Neural cell (in vitro differentiated cells): ENCODE data around the gene SSTR5. TPM values are rescaled to one million over a fixed set of nuclear protein-coding genes. Genes with fewer than 3 reads are reported as not detected.

Experiments
- H2AFZ ChIP-seq: fragments of 200-600, 300-800 bp; sonication (generic), shearing (Covaris generic); 2 replicates; pipeline ENCODE4 v1.6.0; 2014; ENCODE audit warnings: low read depth, mild to moderate bottlenecking, antibody characterized with exemption, low read length, moderate library complexity
- H3F3A ChIP-seq: fragments of 200-600 bp; shearing (Covaris generic); 2 replicates; pipeline ENCODE4 v1.6.1; 2016; ENCODE audit warnings: mild to moderate bottlenecking, moderate library complexity, mixed read lengths, antibody characterized with exemption, low read length; ENCODE audit not compliant: insufficient read depth, poor library complexity, severe bottlenecking
- H3K27ac ChIP-seq: fragments of 200-600, 300-800 bp; sonication (generic), shearing (Covaris generic); 2 replicates; pipeline ENCODE4 v1.5.1; 2014; ENCODE audit warnings: mild to moderate bottlenecking, low read length, moderate library complexity
- H3K27me3 ChIP-seq: fragments of 300-800, 200-600 bp; sonication (generic), shearing (Covaris generic); 2 replicates; pipeline ENCODE4 v1.6.0; 2014; ENCODE audit warnings: mild to moderate bottlenecking, low read depth, low read length, moderate library complexity; ENCODE audit not compliant: insufficient read depth
- H3K36me3 ChIP-seq: fragments of 300-800, 200-600 bp; sonication (generic), shearing (Covaris generic); 2 replicates; pipeline ENCODE4 v1.5.1; 2014; ENCODE audit warnings: mild to moderate bottlenecking, antibody characterized with exemption, low read length, moderate library complexity; ENCODE audit not compliant: insufficient read depth
- H3K4me2 ChIP-seq: fragments of 300-800, 200-600 bp; sonication (generic), shearing (Covaris generic); 2 replicates; pipeline ENCODE4 v1.6.0; 2014; ENCODE audit warnings: mild to moderate bottlenecking, low read length
- H3K4me3 ChIP-seq: fragments of 300-800, 200-600 bp; sonication (generic), shearing (Covaris generic); 2 replicates; pipeline ENCODE4 v1.5.1; 2014; ENCODE audit warnings: mild to moderate bottlenecking, low read length, moderate library complexity
- H3K79me2 ChIP-seq: fragments of 200-600 bp; shearing (Covaris generic); replicated peaks from 2 replicates; pipeline ENCODE4 v1.6.0; 2014; ENCODE audit warnings: mild to moderate bottlenecking, low read length, moderate library complexity; ENCODE audit not compliant: insufficient read depth
- H3K9ac ChIP-seq: fragments of 300-800, 200-600 bp; sonication (generic), shearing (Covaris generic); 2 replicates; pipeline ENCODE4 v1.6.1; 2016; ENCODE audit warnings: mild to moderate bottlenecking, low read length, mixed read lengths
- H3K9me2 ChIP-seq: fragments of 200-600 bp; shearing (Covaris generic); 2 replicates; pipeline ENCODE4 v1.6.1; 2016; ENCODE audit warnings: mild to moderate bottlenecking, low read length, mixed read lengths; ENCODE audit not compliant: insufficient read depth
- H3K9me3 ChIP-seq: fragments of 200-600, 300-800 bp; sonication (generic), shearing (Covaris generic); 2 replicates; pipeline ENCODE4 v1.6.1; 2016; ENCODE audit warnings: mild to moderate bottlenecking, mixed run types, low read length, moderate library complexity, mixed read lengths
- H4K20me1 ChIP-seq: fragments of 200-600 bp; shearing (Covaris generic); 2 replicates; pipeline ENCODE4 v1.6.1; 2016; ENCODE audit warnings: mild to moderate bottlenecking, mixed run types; ENCODE audit not compliant: insufficient read depth
- CTCF ChIP-seq: fragments of 450-650 bp; IDR thresholded peaks from 2 replicates; pipeline ENCODE4 v1.5.1; 2014; ENCODE audit warnings: antibody characterized with exemption, mild to moderate bottlenecking, moderate library complexity; ENCODE audit not compliant: poor library complexity, severe bottlenecking
- EP300 ChIP-seq: fragments of 450-650 bp; conservative IDR thresholded peaks from 2 replicates; pipeline ENCODE4 v1.6.1; 2014; ENCODE audit warnings: antibody characterized with exemption, mild to moderate bottlenecking, moderate library complexity; ENCODE audit not compliant: poor library complexity, severe bottlenecking
- EZH2 ChIP-seq: fragments of 200-600, 300-800 bp; shearing (Covaris generic), sonication (generic); IDR thresholded peaks from 2 replicates; pipeline ENCODE4 v1.6.1; 2014; ENCODE audit warnings: antibody characterized with exemption, low read length, borderline replicate concordance, mild to moderate bottlenecking; ENCODE audit not compliant: insufficient read depth, poor library complexity, severe bottlenecking
- MXI1 ChIP-seq: fragments of 450-650 bp; conservative IDR thresholded peaks from 2 replicates; pipeline ENCODE4 v1.6.1; 2014; ENCODE audit warnings: antibody characterized with exemption, mild to moderate bottlenecking; ENCODE audit not compliant: poor library complexity, severe bottlenecking
- POLR2AphosphoS5 ChIP-seq: IDR thresholded peaks from 2 replicates; pipeline ENCODE4 v1.6.1; 2012
- RAD21 ChIP-seq: fragments of 450-650 bp; conservative IDR thresholded peaks from 2 replicates; pipeline ENCODE4 v1.6.1; 2014; ENCODE audit warnings: antibody characterized with exemption, mild to moderate bottlenecking, moderate library complexity
- REST ChIP-seq: IDR thresholded peaks from 2 replicates; pipeline ENCODE4 v1.6.1; 2012; ENCODE audit warnings: borderline replicate concordance
- SMC3 ChIP-seq: fragments of 450-650 bp; conservative IDR thresholded peaks from 2 replicates; pipeline ENCODE4 v1.6.1; 2014; ENCODE audit warnings: antibody characterized with exemption, mild to moderate bottlenecking, moderate library complexity; ENCODE audit not compliant: poor library complexity
- polyA plus RNA-seq: library from polyadenylated mRNA; depleted of rRNA; stranded (reverse); fragments of >200 nt; gene quantifications from 2 replicates; pipeline ENCODE4 v1.2.3, GENCODE V29; 2014

Gene SSTR5
- polyA plus RNA-seq, 1 donor from 2014 or later, result not detected

GRCh38 chr16:1058216-1058615, 14.3 kb upstream of the SSTR5 start:
- no peak overlapping the region for H3K27ac ChIP-seq
- H3K79me2 ChIP-seq, result no peaks in the 10 kb centered on the region
- no peaks in the 10 kb centered on the region for H3K27me3 ChIP-seq
- H3F3A ChIP-seq, result no peaks in the 10 kb centered on the region
- H3K9me3 ChIP-seq, result no peaks in the 10 kb centered on the region
- H2AFZ ChIP-seq, result no peak overlapping the region
- TF ChIP-seq EP300 (no peak), CTCF (no peak), POLR2AphosphoS5 (no peak)
- H3K4me3 ChIP-seq, result no peak overlapping the region
- H3K36me3 ChIP-seq, result no peaks in the 10 kb centered on the region
- H3K9ac ChIP-seq, result no peak overlapping the region
- no peaks in the 10 kb centered on the region for H4K20me1 ChIP-seq
- H3K4me2 ChIP-seq, result no peak overlapping the region
- H3K9me2 ChIP-seq, result no peaks in the 10 kb centered on the region

- Histone ChIP-seq H4K20me1 (no peaks in the 10 kb centered on the region), H3K27ac (no peak overlapping the region), H3K27me3 (no peaks in the 10 kb centered on the region)
Measured at GRCh38 chr16:1059310-1059709, 13.2 kb upstream of the SSTR5 start.

More at GRCh38 chr16:1059310-1059709, 13.2 kb upstream of the SSTR5 start:
- no peaks in the 10 kb centered on the region for H3K9me3 ChIP-seq
- no peaks in the 10 kb centered on the region for H3K36me3 ChIP-seq
- no peaks in the 10 kb centered on the region for H3K9me2 ChIP-seq
- TF ChIP-seq SMC3, result no peak
- no peak for TF ChIP-seq REST
- no peak for TF ChIP-seq MXI1
- TF ChIP-seq EP300, result no peak
- no peak for TF ChIP-seq CTCF
- TF ChIP-seq RAD21, result no peak
- TF ChIP-seq POLR2AphosphoS5, result no peak
- no peak for TF ChIP-seq EZH2
- no peak overlapping the region for H2AFZ ChIP-seq
- H3F3A ChIP-seq, result no peaks in the 10 kb centered on the region
- no peaks in the 10 kb centered on the region for H3K79me2 ChIP-seq
- H3K9ac ChIP-seq, result no peak overlapping the region
- H3K4me2 ChIP-seq, result no peak overlapping the region
- no peak overlapping the region for H3K4me3 ChIP-seq
